ENCODE measurements around the gene AASDH.

Gene AASDH

DNA sequence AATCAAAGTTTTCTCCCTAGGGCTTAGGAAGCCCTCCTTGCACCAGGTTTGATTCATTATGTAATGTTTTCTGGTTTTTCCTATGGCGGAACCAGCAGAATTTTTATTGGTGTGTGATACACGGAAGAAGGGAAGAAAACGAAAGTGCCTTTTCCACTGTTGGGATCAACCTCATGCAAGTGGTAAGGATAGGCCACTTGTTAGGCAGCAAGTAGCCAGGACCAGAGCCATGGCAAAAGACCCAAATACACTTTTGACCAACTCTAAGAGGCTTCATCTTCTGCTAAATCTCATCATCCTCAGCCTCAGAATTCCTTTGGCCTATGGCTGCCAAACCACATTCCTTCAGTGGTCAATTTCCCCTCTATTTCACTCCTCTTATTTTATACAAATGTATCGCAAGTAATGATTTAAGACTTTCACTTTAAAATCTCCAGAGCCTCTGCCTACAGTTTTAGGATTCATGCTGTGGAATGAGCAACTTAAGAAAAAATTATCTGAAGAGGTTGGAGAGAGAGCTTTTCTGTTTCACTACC lies 26.9 kb upstream of the AASDH start:
- Histone ChIP-seq H3K9me3 (ENCODE audit: insufficient read depth, low read depth, low read length) (no peaks in the 10 kb centered on the region), H2AFZ (ENCODE audit: low read length) (no peak overlapping the region), H3F3A (ENCODE audit: low read depth) (no peaks in the 10 kb centered on the region), H3K4me3 (ENCODE audit: low read length, poor library complexity, severe bottlenecking) (no peak overlapping the region), H3K9ac (ENCODE audit: low read depth, low read length, poor library complexity, severe bottlenecking) (no peak overlapping the region), H3K4me2 (ENCODE audit: low read depth, low read length, poor library complexity, severe bottlenecking) (no peak overlapping the region), H3K4me1 (ENCODE audit: insufficient read depth, low read length, poor library complexity, severe bottlenecking) (peaks cover 10% of the 10 kb centered on the region), H3K79me2 (ENCODE audit: insufficient read depth, low read length) (peaks cover 91% of the 10 kb centered on the region), H4K20me1 (ENCODE audit: insufficient read depth, low read length, poor library complexity, severe bottlenecking) (peaks cover 28% of the 10 kb centered on the region), H3K27me3 (ENCODE audit: insufficient read depth, low read length, poor library complexity, severe bottlenecking) (no peaks in the 10 kb centered on the region), H3K36me3 (ENCODE audit: insufficient read depth, low read length) (no peaks in the 10 kb centered on the region), H3K9me2 (replicated peaks; ENCODE audit: low read depth, low read length) (no peaks in the 10 kb centered on the region)
- no peak for TF ChIP-seq EZH2phosphoT487 (IDR thresholded peaks at IDR 0.05; ENCODE audit: borderline replicate concordance)

DNA sequence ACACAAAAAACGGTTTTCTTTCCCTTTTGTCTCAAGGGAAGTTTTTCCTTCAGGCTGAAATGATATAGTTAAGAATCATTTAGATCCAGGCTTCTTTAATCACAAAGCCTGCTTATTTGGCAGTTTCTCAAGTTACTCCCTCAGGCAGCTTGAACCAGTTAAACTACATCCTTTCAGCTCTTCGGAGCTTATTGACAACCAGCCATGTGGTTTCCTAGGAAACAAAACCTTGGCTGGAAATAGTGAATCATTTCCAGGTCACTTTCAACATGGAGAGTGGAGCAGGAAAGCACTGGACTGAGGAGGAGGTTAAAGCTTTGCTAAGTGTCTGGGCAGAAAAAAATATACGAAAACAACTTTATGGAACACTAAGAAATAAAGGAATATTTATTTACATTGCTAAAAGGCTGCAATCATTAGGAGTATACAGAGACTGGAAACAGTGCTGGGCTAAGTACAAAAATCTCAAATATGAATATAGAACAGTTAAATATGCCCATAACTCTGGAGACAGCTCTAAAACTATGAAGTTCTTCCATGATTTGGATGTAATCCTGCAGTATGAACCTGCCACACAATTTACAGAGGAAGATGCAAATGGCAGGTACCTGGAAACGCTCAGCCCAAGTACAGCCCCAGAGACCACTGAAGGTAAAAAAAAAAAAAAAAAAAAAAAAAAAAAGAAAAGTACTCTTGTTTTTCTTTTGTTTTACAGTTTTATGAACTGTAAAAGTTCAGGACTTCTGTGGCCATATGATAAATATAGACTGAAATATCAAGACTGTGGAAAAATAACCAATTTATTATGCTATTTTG lies 23.2 kb upstream of the AASDH start:
- H3F3A ChIP-seq (ENCODE audit: low read depth), result no peaks in the 10 kb centered on the region
- peaks cover 10% of the 10 kb centered on the region for H3K4me1 ChIP-seq (ENCODE audit: insufficient read depth, low read length, poor library complexity, severe bottlenecking)
- peaks cover 24% of the 10 kb centered on the region for H3K36me3 ChIP-seq (ENCODE audit: insufficient read depth, low read length)
- no peaks in the 10 kb centered on the region for H3K9me2 ChIP-seq (replicated peaks; ENCODE audit: low read depth, low read length)
- no peaks in the 10 kb centered on the region for H3K27me3 ChIP-seq (ENCODE audit: insufficient read depth, low read length, poor library complexity, severe bottlenecking)
- peaks cover 24% of the 10 kb centered on the region for H4K20me1 ChIP-seq (ENCODE audit: insufficient read depth, low read length, poor library complexity, severe bottlenecking)
- peaks cover 63% of the 10 kb centered on the region for H3K79me2 ChIP-seq (ENCODE audit: insufficient read depth, low read length)
- H3K4me2 ChIP-seq (ENCODE audit: low read depth, low read length, poor library complexity, severe bottlenecking), result no peak overlapping the region
- no peaks in the 10 kb centered on the region for H3K9me3 ChIP-seq (ENCODE audit: insufficient read depth, low read depth, low read length)
- no peak for TF ChIP-seq EZH2phosphoT487 (IDR thresholded peaks at IDR 0.05; ENCODE audit: borderline replicate concordance)
- TF ChIP-seq, protein P1, sequence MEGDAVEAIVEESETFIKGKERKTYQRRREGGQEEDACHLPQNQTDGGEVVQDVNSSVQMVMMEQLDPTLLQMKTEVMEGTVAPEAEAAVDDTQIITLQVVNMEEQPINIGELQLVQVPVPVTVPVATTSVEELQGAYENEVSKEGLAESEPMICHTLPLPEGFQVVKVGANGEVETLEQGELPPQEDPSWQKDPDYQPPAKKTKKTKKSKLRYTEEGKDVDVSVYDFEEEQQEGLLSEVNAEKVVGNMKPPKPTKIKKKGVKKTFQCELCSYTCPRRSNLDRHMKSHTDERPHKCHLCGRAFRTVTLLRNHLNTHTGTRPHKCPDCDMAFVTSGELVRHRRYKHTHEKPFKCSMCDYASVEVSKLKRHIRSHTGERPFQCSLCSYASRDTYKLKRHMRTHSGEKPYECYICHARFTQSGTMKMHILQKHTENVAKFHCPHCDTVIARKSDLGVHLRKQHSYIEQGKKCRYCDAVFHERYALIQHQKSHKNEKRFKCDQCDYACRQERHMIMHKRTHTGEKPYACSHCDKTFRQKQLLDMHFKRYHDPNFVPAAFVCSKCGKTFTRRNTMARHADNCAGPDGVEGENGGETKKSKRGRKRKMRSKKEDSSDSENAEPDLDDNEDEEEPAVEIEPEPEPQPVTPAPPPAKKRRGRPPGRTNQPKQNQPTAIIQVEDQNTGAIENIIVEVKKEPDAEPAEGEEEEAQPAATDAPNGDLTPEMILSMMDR (conservative IDR thresholded peaks at IDR 0.05; ENCODE audit: low read length), result no peak
- no peak overlapping the region for H3K4me3 ChIP-seq (ENCODE audit: low read length, poor library complexity, severe bottlenecking)
- H3K9ac ChIP-seq (ENCODE audit: low read depth, low read length, poor library complexity, severe bottlenecking), result no peak overlapping the region
- H2AFZ ChIP-seq (ENCODE audit: low read length), result no peak overlapping the region

DNA sequence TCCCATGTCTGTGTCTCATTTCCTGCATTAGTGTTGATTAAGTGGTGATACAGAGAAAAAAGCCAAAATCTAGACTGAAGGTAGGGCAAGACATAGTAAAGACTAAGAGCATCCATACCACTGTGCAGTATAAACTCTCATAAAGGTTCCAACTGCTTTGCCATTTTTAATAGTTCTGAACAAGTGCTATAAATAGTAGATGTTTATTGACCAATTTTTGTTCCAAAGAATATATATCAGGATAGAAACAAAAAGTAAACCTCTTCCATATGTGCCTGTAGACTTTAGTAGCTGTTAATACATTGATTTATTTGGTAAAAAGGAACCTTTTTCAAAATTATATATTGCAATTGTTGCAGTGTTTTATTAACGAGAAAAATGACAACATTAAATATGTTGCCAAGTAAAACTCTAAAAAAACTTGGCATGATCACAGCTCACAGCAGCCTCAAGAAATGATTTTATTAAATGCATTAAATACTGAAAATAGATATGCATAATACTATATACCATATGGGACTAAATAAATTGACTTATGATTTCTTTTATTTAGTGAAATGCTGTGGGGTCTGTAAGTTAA lies 22.3 kb upstream of the AASDH start:
- H4K20me1 ChIP-seq (ENCODE audit: insufficient read depth, low read length, poor library complexity, severe bottlenecking), result peaks cover 16% of the 10 kb centered on the region
- peaks cover 55% of the 10 kb centered on the region for H3K79me2 ChIP-seq (ENCODE audit: insufficient read depth, low read length)
- no peaks in the 10 kb centered on the region for H3K27me3 ChIP-seq (ENCODE audit: insufficient read depth, low read length, poor library complexity, severe bottlenecking)
- no peak overlapping the region for H3K9ac ChIP-seq (ENCODE audit: low read depth, low read length, poor library complexity, severe bottlenecking)
- no peaks in the 10 kb centered on the region for H3F3A ChIP-seq (ENCODE audit: low read depth)
- H3K9me2 ChIP-seq (replicated peaks; ENCODE audit: low read depth, low read length), result no peaks in the 10 kb centered on the region
- no peak overlapping the region for H3K4me2 ChIP-seq (ENCODE audit: low read depth, low read length, poor library complexity, severe bottlenecking)
- H3K4me3 ChIP-seq (ENCODE audit: low read length, poor library complexity, severe bottlenecking), result no peak overlapping the region
- peaks cover 10% of the 10 kb centered on the region for H3K4me1 ChIP-seq (ENCODE audit: insufficient read depth, low read length, poor library complexity, severe bottlenecking)
- H3K9me3 ChIP-seq (ENCODE audit: insufficient read depth, low read depth, low read length), result no peaks in the 10 kb centered on the region
- no peak overlapping the region for H2AFZ ChIP-seq (ENCODE audit: low read length)
- H3K36me3 ChIP-seq (ENCODE audit: insufficient read depth, low read length), result peaks cover 32% of the 10 kb centered on the region
- TF ChIP-seq, protein P1 (conservative IDR thresholded peaks at IDR 0.05; ENCODE audit: low read length), result no peak
- TF ChIP-seq EZH2phosphoT487 (IDR thresholded peaks at IDR 0.05; ENCODE audit: borderline replicate concordance), result no peak

Measured in Loucy (cell line).